ENCODE data around the gene STAB2. TPM values are rescaled to one million over a fixed set of nuclear protein-coding genes. Genes with fewer than 3 reads are reported as not detected.

STAB2 gene
- total and polyA plus RNA-seq, 2 of the 4 experiments (the other 2 are of a cell fraction): not detected

DNA sequence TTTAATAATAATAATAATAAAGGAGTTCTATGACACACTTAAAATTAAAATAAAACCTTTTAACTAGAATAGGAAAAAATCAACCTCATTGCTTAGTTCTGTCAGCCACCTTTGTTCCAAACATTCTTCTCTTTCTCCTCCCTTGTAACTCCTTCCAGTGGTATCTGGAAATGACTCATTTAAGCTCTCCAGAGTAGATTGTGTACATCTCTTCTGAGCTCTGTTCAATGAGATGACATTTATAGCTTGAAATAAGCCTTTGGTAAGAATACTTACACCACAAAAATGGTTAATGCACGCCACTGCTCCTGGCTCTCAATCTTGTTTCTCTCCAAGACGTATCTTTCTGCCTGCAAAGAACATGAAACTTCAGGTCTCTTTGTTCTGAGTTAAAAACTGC is 70.3 kb downstream of the STAB2 start:
- Histone ChIP-seq H3K27ac (ENCODE audit: insufficient read depth, low read length) (no peak overlapping the region), H2BK5ac (ENCODE audit: low read depth, low read length, poor library complexity, severe bottlenecking) (no peak overlapping the region), H3K4me3 (ENCODE audit: insufficient read depth, low read depth, low read length) (no peak overlapping the region), H3K56ac (ENCODE audit: extremely low read depth, insufficient read depth, low read length) (no peak overlapping the region), H2BK15ac (ENCODE audit: low read depth, low read length) (no peak overlapping the region), H4K91ac (ENCODE audit: insufficient read depth, low read depth, low read length) (no peak overlapping the region), H3K23ac (ENCODE audit: low read depth, low read length) (no peak overlapping the region), H3K4me1 (ENCODE audit: control insufficient read depth, insufficient read depth, low read length) (no peaks in the 10 kb centered on the region), H3K36me3 (ENCODE audit: control insufficient read depth, insufficient read depth, low read length) (no peaks in the 10 kb centered on the region; the same call in 1 of the 2 replicates), H4K20me1 (ENCODE audit: insufficient read depth, low read length) (no peaks in the 10 kb centered on the region), H4K8ac (ENCODE audit: low read depth in 2 of 2, low read length in 2 of 2) (no peak overlapping the region), H3K18ac (ENCODE audit: low read depth, low read length) (no peak overlapping the region), H3K4me2 (ENCODE audit: low read depth, low read length) (no peak overlapping the region), H2BK20ac (ENCODE audit: low read depth, low read length) (no peak overlapping the region), H2AFZ (replicated peaks; ENCODE audit: low read length, poor library complexity) (no peak overlapping the region), H2AK9ac (replicated peaks; ENCODE audit: low read depth, low read length, poor library complexity) (no peak overlapping the region), H2BK120ac (ENCODE audit: low read depth, low read length) (no peak overlapping the region), H3K9me3 (ENCODE audit: control insufficient read depth, insufficient read depth, low read length) (no peaks in the 10 kb centered on the region), H3K14ac (replicated peaks; ENCODE audit: low read depth, low read length) (no peak overlapping the region), H4K5ac (ENCODE audit: low read depth, low read length) (no peak overlapping the region), H3K79me1 (ENCODE audit: low read depth in 1 of 2, low read length in 2 of 2) (no peaks in the 10 kb centered on the region), H3K4ac (ENCODE audit: low read depth, low read length) (no peak overlapping the region), H3K9ac (ENCODE audit: low read depth, low read length) (no peak overlapping the region), H2AK5ac (ENCODE audit: low read depth, low read length) (no peak overlapping the region), H3K27me3 (ENCODE audit: control insufficient read depth, insufficient read depth, low read length) (peaks cover 2% of the 10 kb centered on the region; the same call in 1 of the 2 replicates), H3K9me1 (ENCODE audit: insufficient read depth, low read length) (no peaks in the 10 kb centered on the region)
- intact Hi-C loops (cut with micrococcal nuclease): no loop called here
- no TSS peak for BruUV-seq (replicated peaks)
- DNase-seq (peak; percentile 23), ATAC-seq (ENCODE audit: low read depth) (peak; percentile 24; the same call in 1 of the 2 replicates)
- dilution Hi-C loops (cut with HindIII; ENCODE audit: low sequenced_read_pairs, unreplicated experiment): no loop called here
- WGBS, 2 experiments (ENCODE audit: extremely low coverage in 2 of 2, insufficient read length in 1 of 2): no CpG with 5 or more reads among the region's 2 CpGs
- TF ChIP-seq, protein P1, sequence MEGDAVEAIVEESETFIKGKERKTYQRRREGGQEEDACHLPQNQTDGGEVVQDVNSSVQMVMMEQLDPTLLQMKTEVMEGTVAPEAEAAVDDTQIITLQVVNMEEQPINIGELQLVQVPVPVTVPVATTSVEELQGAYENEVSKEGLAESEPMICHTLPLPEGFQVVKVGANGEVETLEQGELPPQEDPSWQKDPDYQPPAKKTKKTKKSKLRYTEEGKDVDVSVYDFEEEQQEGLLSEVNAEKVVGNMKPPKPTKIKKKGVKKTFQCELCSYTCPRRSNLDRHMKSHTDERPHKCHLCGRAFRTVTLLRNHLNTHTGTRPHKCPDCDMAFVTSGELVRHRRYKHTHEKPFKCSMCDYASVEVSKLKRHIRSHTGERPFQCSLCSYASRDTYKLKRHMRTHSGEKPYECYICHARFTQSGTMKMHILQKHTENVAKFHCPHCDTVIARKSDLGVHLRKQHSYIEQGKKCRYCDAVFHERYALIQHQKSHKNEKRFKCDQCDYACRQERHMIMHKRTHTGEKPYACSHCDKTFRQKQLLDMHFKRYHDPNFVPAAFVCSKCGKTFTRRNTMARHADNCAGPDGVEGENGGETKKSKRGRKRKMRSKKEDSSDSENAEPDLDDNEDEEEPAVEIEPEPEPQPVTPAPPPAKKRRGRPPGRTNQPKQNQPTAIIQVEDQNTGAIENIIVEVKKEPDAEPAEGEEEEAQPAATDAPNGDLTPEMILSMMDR (conservative IDR thresholded peaks at IDR 0.05; ENCODE audit: low read depth, low read length): no peak
- TF ChIP-seq NFE2L2 (IDR thresholded peaks at IDR 0.05; ENCODE audit: low read depth, low read length) (no peak), RFX5 (IDR thresholded peaks at IDR 0.05; ENCODE audit: low read depth, low read length) (no peak), SMC3 (IDR thresholded peaks at IDR 0.05; ENCODE audit: low read depth, low read length) (no peak), MAZ (IDR thresholded peaks at IDR 0.05; ENCODE audit: borderline replicate concordance, low read depth, low read length) (no peak), CHD1 (IDR thresholded peaks at IDR 0.05; ENCODE audit: low read depth, low read length) (no peak), CEBPB (IDR thresholded peaks at IDR 0.05; ENCODE audit: low read depth, low read length) (no peak), FOS (IDR thresholded peaks at IDR 0.05; ENCODE audit: low read depth, low read length) (no peak), RCOR1 (IDR thresholded peaks at IDR 0.05; ENCODE audit: insufficient replicate concordance, low read length) (no peak), MXI1 (IDR thresholded peaks at IDR 0.05; ENCODE audit: borderline replicate concordance, low read depth, low read length) (no peak), ELK1 (IDR thresholded peaks at IDR 0.05; ENCODE audit: borderline replicate concordance, low read depth, low read length) (no peak), BHLHE40 (IDR thresholded peaks at IDR 0.05; ENCODE audit: low read depth, low read length) (no peak), RAD21 (IDR thresholded peaks at IDR 0.05; ENCODE audit: low read length) (no peak)
- TF ChIP-seq, protein P2, sequence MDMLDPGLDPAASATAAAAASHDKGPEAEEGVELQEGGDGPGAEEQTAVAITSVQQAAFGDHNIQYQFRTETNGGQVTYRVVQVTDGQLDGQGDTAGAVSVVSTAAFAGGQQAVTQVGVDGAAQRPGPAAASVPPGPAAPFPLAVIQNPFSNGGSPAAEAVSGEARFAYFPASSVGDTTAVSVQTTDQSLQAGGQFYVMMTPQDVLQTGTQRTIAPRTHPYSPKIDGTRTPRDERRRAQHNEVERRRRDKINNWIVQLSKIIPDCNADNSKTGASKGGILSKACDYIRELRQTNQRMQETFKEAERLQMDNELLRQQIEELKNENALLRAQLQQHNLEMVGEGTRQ (IDR thresholded peaks at IDR 0.05; ENCODE audit: low read depth, low read length): no peak
- in situ Hi-C loops (cut with MboI; ENCODE audit: low sequenced_read_pairs): no loop called here
- POLR2A ChIA-PET (ENCODE audit: unreplicated experiment): no interaction called here
- CTCF ChIA-PET: no interaction called here
